HG03025 (cell line): Measurements from ENCODE around the gene THAP3.
A peak's percentile ranks its signal among the peaks of the same experiment; 100 is the strongest.

Experiments used
- ATAC-seq: cut with Tn5 transposase; IDR thresholded peaks from one replicate; pipeline ENCODE4 v1.9.1; 2021; ENCODE audit warnings: mild to moderate bottlenecking, moderate library complexity; ENCODE audit not compliant: unreplicated experiment, low FRiP score

THAP3 gene, protein sequence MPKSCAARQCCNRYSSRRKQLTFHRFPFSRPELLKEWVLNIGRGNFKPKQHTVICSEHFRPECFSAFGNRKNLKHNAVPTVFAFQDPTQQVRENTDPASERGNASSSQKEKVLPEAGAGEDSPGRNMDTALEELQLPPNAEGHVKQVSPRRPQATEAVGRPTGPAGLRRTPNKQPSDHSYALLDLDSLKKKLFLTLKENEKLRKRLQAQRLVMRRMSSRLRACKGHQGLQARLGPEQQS

DNA sequence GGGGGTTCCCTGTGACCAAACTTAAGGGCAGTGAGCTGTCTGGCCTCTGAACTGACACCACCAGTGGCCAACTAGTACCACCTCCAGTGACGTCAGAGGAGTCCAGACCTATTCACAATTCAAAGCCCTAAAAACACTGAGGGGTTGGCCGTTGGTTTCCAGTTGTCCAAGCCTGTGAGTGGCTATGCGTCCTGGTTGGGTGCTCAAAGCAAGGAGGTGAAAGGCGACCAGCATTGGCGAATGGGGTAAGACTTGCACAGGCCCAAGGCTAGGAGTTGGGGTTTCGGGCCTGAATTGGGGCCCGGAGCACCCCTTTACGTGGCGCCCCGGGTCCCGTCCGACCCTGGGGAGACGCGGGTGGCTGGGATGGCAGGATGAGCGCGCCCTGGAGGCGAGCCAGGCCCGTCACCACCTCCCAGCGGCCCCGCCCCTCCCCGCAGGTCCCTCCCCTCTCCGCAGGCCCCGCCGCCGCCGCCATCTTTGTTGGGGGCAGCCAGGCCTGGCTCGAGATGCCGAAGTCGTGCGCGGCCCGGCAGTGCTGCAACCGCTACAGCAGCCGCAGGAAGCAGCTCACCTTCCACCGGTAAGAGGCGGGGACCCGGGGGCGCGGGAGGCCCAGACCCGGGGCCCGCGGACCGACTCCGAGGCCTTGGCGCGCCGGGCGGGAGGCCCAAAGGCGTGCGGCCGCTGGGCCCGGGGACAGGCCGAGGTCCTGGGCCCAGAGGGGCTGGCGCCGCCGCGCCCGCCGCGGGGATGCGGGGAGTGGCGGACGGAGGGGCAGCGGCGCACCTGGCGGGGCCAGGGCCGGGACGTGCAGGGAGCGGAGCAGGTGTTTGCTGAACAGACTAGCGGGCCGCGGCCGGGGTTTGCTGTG, at the start of gene THAP3:
Gene THAP3, plus strand, starts transcription at position 159 of the 874 bp plus-strand sequence. Its CDS starts 351 bp downstream, at position 510.
- ATAC-seq, result peak; percentile 74

DNA sequence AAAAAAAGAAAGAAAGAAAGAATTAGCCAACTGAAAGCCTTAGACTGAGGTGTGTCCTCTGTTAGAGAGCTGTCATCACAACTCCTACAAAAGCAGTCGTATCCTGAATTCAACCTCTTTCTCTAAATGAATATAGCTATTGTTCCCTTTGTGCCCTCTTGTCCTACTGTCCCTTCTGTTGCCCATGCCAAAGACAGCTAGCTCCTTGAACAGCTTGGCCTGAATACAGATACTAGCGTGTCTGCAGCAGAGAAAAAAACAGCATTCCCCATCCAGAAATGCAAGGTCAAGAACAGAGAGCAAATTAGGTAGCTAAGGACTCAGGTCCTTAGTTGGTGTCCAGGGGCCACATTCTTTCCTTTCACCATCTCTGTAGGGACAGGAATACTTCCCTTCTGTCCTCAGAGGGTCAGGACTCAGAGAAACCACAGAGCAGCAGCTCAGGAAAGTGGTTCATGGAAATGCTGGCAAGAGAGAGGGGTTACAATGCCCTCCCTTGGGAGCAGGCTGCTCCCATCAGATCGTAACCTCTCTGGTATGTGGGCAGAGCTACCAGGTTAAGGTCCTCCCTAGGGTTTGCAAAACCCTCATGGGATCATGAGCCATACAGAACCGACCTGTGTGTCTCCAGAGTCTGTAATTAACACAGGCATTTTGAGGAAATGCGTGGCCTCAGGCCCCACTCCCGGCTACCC, 46.7 kb upstream of the THAP3 start:
- no peak for ATAC-seq

DNA sequence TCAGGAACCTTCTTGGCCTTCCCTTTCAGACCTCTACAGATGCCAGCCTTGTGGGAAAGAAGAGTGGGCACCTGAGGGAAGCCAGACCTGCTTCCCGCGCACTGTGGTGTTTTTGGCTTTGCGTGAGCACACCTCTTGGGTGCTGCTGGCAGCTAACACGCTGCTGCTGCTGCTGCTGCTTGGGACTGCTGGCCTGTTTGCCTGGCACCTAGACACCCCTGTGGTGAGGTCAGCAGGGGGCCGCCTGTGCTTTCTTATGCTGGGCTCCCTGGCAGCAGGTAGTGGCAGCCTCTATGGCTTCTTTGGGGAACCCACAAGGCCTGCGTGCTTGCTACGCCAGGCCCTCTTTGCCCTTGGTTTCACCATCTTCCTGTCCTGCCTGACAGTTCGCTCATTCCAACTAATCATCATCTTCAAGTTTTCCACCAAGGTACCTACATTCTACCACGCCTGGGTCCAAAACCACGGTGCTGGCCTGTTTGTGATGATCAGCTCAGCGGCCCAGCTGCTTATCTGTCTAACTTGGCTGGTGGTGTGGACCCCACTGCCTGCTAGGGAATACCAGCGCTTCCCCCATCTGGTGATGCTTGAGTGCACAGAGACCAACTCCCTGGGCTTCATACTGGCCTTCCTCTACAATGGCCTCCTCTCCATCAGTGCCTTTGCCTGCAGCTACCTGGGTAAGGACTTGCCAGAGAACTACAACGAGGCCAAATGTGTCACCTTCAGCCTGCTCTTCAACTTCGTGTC, 45.9 kb upstream of the THAP3 start:
- ATAC-seq, result no peak

DNA sequence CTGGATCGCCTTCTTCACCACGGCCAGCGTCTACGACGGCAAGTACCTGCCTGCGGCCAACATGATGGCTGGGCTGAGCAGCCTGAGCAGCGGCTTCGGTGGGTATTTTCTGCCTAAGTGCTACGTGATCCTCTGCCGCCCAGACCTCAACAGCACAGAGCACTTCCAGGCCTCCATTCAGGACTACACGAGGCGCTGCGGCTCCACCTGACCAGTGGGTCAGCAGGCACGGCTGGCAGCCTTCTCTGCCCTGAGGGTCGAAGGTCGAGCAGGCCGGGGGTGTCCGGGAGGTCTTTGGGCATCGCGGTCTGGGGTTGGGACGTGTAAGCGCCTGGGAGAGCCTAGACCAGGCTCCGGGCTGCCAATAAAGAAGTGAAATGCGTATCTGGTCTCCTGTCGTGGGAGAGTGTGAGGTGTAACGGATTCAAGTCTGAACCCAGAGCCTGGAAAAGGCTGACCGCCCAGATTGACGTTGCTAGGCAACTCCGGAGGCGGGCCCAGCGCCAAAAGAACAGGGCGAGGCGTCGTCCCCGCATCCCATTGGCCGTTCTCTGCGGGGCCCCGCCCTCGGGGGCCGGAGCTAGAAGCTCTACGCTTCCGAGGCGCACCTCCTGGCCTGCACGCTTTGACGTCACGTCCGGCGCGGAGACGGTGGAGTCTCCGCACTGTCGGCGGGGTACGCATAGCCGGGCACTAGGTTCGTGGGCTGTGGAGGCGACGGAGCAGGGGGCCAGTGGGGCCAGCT, 45.1 kb upstream of the THAP3 start, which contains the start of gene ZBTB48:
Gene ZBTB48, plus strand, starts transcription at position 621 of the 745 bp plus-strand sequence. CDS start 616 bp downstream, outside the sequence.
- ATAC-seq, result peak; percentile 85

DNA sequence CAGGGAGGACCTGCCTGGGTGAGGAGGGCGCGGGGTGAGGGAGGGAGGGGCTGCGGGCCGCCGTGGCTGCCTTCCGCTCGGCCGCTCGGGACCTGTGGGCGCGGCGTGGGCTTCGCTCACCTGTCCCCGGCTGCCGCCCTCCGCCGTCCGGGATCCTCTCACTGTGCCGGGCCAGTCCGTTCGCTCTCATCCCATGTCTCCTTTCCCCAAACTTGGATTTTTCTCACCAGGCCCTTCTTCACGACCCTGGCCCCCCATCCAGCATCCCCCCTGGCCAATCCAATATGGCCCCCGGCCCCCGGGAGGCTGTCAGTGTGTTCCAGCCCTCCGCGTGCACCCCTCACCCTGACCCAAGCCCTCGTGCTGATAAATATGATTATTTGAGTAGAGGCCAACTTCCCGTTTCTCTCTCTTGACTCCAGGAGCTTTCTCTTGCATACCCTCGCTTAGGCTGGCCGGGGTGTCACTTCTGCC, 44.5 kb upstream of the THAP3 start:
- peak; percentile 10 for ATAC-seq

DNA sequence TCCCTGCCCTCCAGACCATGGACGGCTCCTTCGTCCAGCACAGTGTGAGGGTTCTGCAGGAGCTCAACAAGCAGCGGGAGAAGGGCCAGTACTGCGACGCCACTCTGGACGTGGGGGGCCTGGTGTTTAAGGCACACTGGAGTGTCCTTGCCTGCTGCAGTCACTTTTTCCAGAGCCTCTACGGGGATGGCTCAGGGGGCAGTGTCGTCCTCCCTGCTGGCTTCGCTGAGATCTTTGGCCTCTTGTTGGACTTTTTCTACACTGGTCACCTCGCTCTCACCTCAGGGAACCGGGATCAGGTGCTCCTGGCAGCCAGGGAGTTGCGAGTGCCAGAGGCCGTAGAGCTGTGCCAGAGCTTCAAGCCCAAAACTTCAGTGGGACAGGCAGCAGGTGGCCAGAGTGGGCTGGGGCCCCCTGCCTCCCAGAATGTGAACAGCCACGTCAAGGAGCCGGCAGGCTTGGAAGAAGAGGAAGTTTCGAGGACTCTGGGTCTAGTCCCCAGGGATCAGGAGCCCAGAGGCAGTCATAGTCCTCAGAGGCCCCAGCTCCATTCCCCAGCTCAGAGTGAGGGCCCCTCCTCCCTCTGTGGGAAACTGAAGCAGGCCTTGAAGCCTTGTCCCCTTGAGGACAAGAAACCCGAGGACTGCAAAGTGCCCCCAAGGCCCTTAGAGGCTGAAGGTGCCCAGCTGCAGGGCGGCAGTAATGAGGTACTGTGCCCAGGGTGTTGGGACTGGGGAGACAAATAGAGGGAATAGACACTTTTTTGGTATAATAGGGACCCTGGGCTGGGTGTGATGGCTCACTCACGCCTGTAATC, 43.9 kb upstream of the THAP3 start:
- no peak for ATAC-seq

DNA sequence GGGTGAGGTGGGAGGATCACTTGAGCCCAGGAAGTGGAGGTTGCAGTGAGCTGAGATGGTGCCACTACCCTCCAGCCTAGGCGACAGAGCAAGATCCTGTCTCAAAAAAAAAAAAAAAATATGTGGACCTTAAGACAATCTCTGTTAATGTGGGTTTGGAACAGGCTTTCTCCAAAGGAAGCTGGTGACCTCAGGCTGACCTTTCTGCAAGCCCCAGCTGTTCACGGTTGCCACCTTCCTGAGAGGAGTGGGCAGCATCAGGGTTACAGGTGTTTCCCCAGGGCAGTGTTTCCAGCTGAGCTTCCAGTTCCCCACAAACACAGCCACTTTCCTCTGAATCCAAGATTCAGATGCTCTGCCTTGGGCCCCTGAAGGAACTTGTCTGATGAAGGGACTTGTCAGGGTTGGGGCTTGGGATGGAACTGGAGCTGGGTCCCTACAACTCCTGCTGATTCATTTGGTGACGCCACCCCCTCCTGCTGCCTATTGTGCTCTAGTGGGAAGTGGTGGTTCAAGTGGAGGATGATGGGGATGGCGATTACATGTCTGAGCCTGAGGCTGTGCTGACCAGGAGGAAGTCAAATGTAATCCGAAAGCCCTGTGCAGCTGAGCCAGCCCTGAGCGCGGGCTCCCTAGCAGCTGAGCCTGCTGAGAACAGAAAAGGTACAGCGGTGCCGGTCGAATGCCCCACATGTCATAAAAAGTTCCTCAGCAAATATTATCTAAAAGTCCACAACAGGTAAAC, 42.9 kb upstream of the THAP3 start:
- no peak for ATAC-seq

DNA sequence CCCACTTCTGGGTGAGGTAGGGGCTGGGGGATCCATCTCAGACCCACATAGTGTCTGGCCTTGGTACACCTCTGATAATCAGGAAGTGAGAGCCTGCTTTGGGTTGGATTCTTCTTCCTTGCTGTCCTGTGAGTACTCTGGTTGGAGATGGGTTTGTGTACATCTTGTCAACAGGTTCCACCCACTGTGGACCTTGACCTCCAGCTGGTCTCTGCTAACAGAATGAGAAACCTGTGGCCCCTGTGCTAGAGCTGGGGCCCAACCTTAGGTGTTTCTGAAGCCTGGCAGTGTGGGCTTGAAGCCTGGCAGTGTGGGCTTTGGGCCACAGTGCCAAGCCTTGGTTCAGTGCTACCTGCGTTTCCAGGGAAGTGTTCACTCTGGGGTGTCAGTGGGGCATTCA, 42.3 kb upstream of the THAP3 start:
- no peak for ATAC-seq

DNA sequence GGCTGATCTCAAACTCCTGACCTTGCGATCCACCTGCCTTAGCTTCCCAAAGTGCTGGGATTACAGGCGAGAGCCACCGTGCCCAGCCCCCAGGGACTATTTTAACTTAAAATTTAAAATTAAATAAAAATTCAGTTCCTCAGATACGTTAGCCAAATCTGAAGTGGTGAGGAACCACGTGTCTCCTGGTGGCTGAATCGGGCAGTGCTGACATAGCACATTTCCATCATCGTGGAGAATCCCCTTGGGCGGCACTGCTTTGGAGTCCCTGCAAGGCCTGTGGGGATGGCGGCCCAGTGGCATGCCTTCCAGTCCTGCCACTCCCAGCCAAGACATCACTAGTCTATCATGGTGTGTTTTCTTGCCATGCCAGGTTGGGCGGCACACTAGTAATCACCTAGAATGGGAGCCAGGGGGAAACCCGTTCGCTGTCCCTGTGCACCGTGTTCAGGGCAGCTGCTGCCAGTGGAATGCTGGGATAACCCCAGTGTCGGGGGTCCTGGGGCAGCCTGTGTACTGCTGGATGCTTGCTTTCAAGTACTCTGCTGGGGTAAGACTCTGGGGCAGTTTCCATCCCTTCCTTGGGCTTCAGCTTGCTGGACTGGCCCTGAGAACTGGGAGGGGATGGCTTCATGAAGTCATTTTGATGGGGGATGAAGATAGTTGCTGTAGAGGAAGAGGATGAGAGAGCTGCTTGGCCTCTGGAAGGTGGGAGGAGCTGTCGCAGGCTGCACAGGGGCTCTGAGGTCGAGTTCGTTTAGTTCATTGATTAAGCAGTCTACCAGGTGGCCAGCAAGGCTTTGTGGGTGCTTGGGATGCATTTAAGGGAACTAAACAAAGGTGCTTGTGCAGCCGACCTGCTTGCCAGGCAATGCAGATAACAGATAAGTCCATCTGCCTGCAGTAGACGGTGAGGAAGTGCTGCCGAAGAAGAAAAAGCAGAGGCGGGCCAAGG, 40.3 kb upstream of the THAP3 start:
- no peak for ATAC-seq

DNA sequence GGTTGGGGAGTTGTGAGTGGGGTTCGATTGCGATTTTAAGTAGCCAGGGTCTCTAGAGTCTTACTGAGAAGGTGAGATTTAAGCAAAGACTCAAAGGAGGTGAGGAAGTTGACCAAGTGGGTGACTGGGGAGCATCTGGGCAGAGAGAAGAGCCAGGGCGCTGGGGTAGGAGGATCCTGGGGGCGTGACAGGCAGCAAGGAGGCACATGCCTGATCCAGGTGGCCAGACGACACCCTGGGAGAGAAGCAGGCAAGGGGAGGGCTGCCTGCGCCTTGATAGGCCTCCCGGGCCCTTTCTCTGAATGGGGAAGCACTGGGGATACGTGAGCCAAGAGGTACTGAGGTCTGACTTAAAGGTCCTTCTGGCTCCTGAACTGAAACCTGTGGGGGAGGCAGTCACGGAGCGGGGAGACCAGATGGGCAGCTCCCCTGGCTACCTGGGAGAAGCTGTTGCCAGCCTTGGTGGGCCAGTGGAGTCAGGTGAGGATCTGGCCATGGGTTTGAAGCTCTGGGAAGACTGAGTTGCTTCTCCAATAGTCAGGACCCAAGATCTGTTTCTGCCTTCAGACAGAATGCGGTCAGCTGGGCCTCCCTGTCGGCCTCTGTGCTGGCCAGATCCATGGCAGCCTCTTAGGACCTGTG, 39.5 kb upstream of the THAP3 start:
- ATAC-seq, result no peak

DNA sequence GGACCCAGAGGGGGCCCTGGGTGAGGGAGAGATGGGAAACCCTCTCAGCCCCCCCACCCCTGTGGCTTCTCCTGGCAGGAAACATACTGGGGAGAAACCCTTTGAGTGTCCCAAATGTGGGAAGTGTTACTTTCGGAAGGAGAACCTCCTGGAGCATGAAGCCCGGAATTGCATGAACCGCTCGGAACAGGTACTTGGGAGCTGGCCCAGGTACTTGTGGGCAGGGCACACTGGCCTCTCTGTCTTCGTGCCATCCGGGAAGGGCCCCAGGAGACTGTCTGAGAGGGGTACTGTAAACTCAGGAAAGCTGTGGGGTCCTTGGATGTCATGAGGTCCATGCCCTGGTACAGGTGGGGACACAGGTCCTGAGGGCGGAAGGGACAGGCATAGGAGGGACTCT, 38.8 kb upstream of the THAP3 start:
- ATAC-seq, result no peak

DNA sequence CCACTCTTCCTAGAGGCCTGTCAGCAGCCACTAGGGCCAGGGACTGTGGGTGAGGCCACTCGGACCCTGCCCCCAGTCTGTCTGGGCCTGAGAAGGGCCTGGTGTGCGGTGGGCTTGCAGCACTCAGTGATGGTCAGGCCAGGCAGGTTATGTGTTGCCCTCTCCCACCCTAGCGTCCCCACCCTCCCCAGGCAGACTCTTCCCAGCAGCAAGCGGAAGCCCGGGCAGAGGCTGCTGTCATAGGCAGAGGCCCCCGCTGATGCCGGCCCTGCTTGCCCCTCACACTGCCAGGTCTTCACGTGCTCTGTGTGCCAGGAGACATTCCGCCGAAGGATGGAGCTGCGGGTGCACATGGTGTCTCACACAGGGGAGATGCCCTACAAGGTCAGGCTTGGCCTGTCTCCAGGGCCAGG, 38.3 kb upstream of the THAP3 start:
- no peak for ATAC-seq

DNA sequence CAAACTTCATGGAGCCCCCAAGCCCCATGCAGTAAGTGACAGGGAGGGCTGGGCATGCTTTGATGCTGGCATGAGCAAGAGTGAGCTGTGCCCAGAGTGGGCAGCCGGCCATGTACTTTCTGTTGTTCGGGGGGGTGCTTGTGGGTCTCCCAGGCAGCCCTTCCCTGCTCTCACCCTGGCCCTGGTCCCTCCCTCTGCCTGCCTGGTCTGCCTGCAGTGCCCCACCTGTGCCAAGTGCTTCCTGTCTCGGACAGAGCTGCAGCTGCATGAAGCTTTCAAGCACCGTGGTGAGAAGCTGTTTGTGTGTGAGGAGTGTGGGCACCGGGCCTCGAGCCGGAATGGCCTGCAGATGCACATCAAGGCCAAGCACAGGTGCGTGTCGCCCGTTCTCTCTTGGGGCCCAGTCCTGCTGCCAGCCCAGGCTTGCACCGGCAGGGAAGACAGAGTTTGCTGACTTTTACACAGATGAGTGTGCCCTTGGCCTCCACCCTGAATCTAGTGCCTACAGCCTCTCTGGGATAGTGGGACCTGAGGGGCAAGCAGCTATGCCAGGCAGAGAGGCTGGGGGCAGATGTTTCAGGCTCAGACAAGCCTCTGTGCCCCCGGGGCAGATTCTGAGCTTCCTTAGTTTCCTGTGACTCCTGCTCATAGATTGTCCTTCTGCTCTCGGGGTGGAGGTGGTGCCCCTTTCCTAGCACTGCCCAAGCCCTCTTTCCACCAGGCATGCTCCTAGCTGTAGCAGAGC, 37.2 kb upstream of the THAP3 start:
- ATAC-seq, result no peak

DNA sequence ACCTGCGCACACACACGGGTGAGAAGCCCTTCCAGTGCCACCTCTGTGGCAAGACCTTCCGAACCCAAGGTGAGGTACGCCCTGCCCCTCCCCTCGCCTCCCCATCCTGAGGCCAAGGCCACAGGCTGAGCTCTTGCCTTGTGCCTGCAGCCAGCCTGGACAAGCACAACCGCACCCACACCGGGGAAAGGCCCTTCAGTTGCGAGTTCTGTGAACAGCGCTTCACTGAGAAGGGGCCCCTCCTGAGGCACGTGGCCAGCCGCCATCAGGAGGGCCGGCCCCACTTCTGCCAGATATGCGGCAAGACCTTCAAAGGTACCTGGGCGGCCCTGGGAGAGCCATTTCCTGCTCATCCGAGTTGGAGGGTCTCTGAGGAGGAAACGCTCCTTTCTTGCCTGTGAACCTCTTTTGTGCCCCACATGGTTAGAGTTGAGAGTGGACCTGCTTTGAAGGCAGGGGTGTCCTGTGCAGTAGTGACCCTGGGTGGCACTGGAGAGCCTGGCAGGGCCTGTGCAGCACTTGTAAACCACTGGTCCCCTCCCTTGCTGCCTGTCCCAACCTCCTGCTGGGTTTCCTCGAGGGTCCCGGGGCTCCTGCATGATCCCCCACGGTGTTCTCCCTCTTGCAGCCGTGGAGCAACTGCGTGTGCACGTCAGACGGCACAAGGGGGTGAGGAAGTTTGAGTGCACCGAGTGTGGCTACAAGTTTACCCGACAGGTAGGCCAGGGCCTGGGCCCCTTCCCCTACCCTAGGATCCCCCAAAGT, 36.4 kb upstream of the THAP3 start:
- no peak for ATAC-seq

DNA sequence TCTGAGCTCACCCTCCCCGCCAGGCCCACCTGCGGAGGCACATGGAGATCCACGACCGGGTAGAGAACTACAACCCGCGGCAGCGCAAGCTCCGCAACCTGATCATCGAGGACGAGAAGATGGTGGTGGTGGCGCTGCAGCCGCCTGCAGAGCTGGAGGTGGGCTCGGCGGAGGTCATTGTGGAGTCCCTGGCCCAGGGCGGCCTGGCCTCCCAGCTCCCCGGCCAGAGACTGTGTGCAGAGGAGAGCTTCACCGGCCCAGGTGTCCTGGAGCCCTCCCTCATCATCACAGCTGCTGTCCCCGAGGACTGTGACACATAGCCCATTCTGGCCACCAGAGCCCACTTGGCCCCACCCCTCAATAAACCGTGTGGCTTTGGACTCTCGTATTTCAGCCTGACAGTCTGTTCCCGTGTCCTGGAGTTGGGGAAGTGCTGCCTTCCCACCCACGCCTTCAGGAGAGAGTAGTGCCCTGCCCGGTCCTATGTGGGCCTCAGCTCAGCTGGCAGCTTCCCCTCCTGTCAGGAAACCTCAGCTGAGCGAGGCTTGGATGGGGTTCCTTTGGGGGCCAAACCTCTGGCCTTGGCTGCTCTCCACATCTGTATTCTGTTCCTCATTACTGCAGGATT, 35.7 kb upstream of the THAP3 start:
- ATAC-seq, result no peak
